CD4-positive, alpha-beta T cell treated with Interferon alpha-2 for 1 hour (primary cell): Measurements from ENCODE around the gene SLC46A2.

Experiments used
- DNase-seq, 2 donors: peaks; one replicate each; pipeline ENCODE4 v3.0.0-alpha.2; 2020 to 2022

Gene SLC46A2

DNA sequence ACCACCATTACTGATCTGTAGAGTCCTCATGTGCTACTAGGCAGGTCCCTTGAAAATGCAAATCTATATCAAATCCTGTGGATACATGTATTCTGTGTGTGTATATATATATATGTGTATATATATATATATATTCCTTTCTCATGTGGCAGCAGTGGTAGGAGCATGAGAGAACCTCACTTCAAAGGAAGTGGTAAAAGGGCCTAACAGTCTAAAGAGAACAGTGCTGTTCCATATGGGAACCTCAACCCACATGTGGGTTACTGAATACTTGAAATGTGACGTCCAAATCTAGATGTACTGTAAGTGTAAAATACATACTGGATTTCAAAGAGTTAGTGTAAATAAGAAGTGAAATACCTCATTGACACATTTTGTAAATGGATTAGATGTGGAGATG is 5.4 kb downstream of the SLC46A2 start:
- no peak for DNase-seq

DNA sequence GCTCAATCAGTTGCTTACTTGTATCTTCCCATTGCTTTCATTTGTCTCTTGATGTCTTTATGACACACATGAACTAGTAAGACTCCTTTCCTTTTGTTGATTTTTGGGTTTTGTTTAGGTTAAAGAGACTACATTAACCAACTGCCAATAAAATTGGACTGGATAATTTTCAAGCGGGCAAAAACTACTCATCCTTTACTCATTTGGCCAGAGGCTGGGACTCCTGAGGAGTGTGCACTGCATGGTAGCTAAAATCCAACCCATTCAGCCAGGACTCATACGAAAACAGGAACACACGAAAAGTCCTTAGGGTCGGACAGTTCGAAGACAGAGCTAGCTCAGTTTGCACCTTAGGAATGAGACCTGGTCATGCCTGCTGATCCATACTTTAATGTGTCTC is 6.0 kb downstream of the SLC46A2 start:
- no peak for DNase-seq

DNA sequence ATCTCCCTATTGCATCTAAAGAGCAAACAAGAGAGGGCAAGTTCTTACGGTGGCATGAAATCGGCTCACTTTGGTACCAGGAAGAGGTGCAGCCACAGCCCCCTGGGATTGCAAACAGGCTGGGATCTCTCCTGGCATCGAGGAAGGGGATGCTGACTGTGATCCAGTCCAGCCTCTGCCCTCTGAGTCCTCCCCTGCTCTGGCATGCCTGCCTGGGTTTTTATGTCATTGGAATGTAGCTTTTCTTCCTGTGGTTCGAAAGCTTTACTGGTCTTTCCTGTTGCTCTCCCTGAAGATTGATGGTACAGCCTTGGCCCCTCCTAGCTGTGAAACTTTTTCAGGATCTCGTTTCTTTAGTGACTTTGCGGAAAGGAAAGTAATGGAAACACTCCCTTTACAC is 6.6 kb downstream of the SLC46A2 start:
- no peak for DNase-seq

DNA sequence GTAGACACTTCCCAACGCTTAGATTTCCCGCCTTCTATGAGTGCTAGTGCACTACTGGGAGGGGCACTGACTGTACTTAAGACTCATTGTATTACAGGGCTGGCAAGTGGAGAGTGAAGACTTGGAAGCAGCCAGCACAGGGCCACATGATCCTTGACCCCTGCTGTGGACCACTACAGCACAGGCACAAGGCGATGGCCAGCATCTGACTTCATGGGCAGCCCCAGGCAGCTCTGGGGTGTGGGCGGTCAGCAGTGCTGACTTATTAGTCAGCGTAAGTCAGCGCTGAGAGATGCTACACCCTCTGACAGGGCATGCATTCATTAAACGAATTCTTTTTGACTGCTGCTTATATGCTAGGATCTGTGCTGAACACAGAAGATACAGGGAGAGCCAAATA is 9.3 kb downstream of the SLC46A2 start:
- DNase-seq, result no peak

DNA sequence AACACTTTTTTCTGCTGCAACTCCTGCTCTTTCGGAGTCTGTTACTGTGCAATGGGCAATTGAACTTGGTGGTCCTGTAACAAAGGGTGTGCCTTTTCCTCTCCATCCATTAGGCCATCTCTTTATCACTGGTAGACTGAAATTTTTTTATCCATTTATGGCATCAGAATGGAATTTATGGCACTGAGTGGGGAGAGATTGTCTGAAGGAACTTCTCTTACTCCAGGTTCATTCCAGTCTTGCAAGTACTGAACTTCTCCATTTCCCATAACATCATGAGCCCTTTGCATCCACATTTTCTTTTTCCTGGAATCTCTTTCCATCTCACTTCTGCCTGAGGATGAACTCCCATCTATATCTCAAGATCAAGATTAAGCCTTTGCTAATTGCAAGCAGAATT is 10.0 kb downstream of the SLC46A2 start:
- no peak for DNase-seq

DNA sequence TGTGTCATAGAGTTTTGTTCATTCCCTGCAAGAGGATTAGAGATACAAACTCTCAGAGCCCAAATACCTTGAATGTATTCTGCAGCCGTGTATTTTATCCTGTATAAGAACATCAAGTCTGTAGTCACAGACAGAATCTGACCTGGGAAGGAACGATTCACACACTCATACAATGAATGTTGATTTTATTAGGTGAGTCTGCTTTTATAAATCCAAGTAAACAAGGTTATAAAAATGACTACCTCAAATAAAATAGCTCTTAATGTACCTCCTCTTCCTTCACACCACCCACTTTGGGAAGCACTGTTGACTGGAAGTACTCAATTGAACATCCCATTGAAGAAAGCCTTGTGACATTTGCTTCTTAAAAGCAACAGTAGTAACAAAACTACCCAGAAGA is 11.9 kb downstream of the SLC46A2 start:
- no peak for DNase-seq

DNA sequence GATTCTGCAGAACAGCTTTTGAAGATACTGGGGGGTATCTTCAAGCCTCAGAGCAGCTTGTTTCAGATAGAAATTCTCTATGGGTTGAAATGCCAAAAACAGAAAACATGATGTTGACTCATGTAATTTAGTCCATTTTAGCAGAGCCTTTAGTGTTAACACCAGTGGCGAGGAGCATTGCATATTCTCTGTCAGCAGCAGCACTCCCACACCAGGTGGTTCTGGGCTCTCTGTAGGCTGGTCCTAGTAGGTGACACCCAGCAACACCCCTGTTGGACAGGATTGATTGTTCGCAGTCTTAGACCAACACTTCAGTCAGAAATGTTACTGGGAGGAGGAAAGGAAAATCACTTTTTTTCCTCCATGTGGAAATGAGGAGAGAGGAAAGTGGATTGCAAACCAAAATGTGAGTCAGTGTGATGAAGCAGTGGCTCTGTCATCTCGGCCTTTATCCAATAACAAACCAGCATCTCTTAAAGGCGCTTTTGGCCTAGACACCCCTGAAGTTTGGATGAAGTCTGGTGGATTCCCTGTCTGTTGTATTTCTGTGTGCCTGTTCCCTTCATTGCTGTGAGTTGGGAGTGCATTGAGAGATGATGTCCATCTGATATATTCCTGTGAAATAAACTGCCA is 16.8 kb downstream of the SLC46A2 start:
- no peak for DNase-seq

DNA sequence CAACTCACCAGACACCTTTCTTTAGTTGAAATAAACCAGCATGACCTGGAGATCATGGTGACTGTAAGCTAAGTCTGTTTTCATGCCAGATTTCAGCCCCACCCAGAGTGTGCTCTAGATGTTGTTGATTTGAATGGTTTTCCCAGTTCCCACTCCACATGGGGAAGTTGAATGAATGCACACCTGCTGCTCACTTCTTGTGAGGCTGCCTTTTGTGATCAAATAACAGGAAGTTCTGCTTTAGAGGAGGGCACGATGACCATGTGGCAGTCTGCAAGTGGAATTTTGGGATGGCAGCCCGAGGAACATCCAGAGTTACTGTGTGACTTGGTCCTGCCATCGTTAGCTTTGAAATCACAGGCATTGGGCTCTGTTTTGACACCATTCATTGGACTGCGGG is 18.7 kb downstream of the SLC46A2 start:
- no peak for DNase-seq

DNA sequence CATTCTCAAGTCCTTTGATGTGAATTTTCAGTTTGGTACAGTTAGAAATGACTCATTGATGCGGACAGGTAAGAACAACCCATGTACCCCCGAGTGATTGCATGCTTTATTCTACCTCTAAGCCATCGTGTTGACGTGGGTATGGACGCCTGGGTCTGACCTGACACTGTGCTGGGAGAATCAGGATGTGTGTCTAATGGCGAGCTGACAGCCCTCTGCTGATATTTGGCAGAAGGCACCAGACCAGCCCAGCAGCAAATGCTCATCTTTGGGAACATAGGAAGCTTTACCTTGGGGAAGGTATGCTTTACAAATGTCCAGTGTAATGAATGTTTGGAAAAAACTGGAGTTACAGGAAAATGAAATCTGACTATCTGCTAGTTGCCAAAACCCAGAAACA is 20.1 kb downstream of the SLC46A2 start:
- no peak for DNase-seq

DNA sequence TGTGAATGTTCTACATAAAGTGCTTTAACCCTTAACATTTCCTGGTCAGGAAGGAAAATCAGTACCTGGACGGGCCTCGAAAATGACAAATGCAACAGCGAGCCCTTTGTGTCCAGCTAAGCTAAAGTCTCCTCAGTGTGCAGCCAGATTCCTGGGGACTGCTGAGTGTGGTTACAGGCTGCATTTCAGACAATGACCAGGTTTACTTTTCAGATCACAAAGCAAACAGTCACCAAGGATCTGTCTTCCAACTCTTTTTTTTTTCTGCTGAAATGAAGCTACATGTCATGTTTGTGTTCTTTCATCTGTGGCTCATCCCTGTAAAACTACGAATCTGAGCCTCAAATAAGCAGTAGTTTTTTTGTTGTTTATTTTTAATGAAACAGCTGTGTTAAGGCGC is 20.8 kb downstream of the SLC46A2 start:
- no peak for DNase-seq

DNA sequence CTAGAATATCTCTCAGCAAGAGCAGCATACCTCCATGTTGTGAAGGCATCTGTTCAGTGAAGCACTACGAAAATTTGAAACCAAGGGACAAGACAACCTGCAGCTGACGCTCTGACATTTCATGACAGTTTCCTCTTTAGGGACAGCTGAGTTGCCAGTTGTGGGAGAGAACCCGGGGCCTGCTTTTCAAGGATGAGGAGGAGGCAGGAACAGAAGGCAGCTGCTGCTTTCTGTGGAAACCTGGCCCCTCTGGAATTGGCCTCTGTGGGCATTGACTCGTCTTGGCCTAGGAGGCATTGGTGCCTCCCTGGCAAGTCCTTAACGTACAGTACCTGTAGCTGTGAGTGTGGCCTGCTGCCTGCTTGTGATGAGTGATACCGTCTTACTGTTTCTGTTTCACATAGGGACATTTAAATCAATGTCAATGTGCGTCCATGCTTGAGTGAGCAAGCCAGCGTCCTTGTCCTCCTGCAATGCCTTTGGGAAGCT is 21.6 kb downstream of the SLC46A2 start:
- DNase-seq, result no peak

DNA sequence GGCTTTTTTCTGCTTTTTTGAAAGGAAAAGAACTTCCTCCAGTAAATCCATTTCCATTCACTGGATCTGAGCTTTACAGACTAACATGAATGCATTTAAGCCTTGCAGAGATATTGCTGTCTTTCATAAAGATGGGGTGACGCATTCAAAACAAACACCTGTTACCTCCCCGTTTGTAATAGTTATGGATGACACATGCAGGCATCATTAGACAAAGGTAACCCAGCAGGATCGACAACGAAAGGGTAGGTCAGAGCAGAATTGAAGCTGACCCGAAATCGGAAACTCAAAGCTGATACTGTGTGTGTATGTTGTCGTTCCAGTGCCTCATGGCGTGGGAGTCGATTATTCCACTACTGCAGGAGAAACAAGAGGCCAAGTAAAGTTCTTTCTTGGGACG is 22.2 kb downstream of the SLC46A2 start:
- DNase-seq, result no peak

DNA sequence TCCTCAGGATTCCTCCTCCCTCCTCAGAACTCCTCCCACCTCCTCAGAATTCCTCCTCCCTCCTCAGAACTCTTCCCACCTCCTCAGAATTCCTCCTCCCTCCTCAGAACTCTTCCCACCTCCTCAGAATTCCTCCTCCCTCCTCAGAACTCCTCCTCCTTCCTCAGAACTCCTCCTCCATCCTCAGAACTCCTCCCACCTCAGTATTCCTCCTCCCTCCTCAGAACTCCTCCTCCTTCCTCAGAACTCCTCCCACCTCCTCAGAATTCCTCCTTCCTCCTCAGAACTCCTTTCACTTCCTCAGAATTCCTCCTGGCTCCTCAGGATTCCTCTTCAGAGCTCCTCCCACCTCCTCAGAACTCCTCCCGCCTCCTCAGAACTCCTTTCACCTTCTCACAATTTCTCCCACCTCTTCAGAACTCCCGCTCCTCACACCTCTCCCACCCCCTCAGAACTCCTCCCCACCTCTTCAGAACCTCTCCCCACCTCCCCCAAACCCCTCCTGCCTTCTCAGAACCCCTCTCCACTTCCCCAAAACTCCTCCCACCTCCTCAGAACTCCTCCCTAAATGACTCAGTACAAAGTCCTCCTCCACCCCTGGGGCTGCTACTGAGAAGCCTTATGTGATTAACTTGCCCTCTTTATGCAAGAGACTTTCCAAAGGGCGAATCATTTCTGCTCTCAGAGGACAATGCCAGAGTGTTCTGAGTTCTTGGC is 23.2 kb downstream of the SLC46A2 start:
- peak; percentile 14 to 50 for DNase-seq

DNA sequence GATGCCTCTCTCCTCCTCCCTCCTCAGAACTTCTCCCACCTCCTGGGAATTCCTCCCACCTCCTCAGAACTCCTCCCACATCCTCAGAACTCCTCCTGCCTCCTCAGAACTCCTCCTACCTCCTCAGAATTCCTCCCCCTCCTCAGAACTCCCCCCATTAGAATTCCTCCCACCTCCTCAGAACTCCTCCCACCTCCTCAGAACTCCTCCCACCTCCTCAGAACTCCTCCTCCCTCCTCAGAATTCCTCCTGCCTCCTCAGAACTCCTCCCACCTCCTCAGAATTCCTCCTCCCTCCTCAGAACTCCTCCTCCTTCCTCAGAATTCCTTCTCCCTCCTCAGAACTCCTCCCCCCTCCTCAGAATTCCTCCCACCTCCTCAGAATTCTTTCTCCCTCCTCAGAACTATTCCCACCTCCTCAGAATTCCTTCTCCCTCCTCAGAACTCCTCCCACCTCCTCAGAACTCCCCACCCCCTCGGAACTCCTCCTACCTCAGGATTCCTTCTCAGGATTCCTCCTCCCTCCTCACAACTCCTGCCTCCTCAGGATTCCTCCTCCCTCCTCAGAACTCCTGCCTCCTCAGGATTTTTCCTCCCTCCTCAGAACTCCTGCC is 23.9 kb downstream of the SLC46A2 start:
- no peak for DNase-seq

DNA sequence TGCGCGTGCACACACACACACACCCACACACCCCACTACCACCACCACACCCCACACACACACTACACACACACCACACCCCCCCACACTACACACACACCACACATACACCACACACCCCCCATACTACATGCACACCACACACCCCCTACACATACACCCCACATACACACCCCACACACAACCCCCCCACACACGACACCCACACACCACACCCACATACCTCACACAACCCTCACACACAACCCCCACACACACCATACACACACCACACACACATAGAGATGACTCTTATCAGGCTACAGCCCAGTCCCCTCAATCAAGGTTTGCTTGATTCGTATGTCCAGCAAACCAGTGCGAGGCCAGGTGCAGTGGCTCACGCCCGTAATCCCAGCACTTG is 25.7 kb downstream of the SLC46A2 start:
- DNase-seq, result no peak

DNA sequence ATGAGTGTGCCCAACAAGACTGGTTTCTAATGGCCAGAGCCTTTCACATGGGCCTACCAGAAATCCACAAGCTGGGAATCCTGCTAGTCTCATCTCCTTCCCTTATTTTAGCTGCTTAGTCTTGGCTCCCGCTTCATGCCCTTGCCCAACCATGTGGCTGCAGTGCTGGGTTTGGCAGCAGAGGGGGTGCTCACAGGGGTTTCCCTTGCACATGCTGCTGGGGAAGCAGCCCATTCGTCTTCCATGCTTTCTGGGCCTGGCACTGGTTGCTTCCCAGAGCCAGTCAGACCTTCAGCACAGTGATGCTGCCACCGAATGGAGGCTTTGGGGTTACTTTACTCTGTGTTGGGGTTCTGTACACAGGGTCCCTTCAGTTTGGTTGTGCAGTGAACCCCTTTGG is 26.3 kb downstream of the SLC46A2 start:
- DNase-seq, result no peak

DNA sequence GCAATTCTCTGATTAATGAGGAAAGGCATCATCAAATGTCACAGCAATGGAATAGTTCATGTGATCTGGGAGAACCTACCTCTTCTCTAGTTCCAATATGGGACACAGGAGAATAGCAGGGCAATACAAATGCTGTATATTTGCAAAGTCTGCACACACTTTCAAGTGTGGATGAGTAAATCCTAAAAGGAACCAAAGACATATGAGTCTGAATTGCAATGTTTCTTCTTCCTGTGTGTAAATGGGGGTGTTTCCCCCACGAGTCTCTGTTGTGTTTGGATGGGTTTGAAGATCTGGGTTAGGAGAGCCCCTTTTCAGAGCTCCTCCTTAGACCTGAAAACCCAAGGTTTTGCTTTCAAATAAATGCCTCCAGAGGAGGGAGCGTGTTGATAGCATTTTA is 26.9 kb downstream of the SLC46A2 start:
- no peak for DNase-seq

DNA sequence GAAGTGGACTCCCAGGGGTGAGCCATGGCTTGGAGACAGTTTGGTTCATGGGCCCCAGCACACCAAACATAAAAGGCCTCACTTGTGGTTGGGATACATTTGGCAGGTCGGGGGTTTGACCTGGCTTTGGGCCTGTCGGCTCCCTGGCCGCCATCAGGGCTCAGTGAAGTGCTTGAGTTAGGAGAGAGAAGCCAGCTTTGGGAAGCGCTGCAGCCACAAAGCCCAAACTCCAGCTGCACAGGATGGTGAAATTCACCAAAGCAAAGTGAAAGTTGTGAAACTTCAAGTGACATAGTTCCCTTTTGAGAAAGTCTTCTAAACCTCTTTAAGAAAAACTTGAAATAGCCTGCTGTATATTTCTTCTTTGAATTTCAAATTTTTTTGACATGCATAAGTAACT is 27.5 kb downstream of the SLC46A2 start:
- no peak for DNase-seq

DNA sequence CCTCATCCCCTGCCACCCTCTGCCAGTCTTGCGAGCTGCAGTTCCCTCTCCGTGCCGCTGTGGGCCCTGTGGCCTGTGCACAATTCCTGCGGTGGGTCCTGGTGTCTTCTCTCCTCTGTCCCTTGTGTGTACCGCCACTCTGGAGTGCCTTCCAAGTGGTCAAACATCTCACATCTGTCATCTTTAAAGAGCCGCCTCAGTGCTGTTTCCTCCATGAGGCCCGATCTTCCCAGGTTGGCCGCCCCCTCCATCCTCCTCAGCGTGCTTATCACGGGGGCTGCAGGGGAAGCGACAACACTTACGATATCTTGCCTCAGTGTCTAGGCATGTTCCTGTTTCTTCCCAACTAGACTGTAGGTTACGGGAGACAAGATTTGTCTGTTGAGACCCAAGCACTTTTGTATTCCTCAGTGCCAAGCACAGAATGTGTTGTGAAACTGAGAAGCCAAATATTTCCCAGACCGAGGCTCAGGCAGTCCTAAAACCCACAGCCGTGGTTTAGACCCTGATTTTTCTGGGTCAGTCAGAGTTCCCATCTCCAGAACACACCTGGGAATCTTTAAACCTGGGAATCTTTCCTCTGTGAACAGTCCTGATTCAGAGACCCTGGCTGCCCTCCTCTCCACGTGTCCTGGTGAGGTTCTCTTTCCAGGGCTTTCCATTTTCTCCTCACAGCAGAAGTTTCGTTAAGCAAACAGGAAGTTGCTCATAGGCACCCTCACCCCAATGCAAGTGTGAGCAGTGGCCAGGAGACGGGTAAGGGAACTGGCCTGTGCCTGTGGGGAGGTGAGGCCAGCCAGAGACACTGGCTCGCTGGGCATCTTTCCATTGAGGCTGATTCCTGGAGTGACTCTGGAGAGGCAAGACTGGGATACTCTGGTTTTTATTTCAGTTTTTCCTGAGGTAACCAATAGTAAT is 28.8 kb downstream of the SLC46A2 start:
- DNase-seq, result peak in 1 of 2 donors; percentile 51

DNA sequence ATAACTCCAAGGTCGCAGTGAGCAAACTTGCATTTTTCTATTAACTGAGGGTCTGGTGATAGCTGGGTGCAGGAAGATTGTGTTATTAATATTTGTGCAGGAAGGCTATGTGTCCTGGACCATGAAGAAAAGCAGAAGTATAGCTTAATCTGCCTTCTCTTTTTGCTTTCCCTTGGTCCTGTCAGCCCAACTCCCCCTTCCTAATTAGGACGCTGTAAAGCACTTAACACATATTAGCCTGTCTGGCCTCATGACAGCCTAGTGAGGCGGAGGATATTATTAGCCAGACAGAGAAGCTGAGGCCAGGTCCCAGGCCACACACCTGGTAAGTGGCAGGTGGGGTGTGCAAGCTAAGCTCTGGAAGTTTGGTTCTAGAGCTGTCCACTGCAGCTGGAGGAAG is 29.5 kb downstream of the SLC46A2 start:
- no peak for DNase-seq

DNA sequence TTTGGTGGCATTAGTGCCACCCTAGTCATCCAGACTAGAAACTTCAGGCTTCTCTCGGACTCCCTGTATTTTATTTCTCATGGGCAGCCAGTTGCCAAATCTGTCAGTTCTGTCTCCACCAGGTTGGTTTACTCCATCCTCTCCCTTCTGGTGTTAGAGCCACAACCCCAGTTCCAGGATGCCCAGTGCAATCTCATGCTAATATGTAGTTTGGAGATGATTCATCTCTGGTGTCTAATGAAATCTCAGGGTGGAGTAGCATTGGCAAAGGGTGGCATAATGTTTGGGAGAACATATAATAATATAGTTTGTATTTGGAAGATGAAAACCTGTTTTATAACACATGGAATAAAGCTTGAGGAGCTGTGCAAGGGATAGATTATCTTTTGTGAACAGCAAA is 30.2 kb downstream of the SLC46A2 start:
- no peak for DNase-seq

DNA sequence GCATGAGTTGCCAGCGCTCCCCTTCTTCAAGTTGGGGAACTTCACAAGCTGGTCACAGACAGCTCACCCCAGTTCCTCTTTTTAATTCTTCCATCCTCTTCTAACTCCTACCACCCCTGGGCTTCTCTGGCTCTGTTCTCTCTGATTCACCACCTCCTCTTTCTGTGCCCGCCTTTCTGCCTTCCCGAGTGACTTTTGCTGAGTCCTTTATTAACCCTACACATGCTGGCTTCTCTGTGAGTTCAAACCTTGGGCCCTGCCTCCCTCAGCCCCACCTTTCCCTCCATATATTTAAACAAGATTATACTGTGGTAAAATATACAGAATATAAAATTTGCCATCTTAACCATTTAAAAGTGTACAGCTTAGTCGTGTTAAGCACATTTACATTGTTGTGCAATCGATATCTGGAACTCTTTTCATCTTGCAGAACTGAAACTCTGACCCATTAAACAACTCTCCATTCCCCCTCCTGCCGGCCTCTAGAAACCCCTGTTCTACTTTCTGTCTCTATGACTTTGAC is 32.0 kb downstream of the SLC46A2 start:
- DNase-seq, result peak; percentile 9 to 49

DNA sequence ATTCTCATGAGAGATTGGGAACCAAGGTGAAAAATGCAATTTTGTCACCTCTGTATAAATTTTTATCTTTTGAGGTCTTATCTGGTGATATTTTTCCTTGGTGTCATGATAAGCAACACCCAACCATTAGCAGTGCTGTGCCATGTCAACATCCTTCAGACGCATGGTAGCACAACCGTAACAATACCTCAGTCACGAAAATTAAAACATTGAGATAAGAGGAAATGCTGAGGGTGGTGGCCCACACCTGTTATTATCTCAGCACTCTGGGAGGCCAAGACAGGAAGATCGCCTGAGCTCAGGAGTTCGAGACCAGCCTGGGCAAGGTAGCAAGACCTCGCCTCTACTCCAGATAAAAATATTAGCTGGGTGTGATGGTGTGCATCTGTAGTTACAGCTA is 32.7 kb downstream of the SLC46A2 start:
- DNase-seq, result no peak
